ENCODE data around the gene CDH13. TPM values are rescaled to one million over a fixed set of nuclear protein-coding genes. Genes with fewer than 3 reads are reported as not detected.

CDH13 gene
- total and polyA plus RNA-seq, 2 of the 8 experiments (the other 6 are each of a cell fraction or from before 2014, with no cell fraction given): 2.3 to 2.4 TPM

- TF ChIP-seq CHD7 (IDR thresholded peaks at IDR 0.05; ENCODE audit: insufficient replicate concordance, low read length) (peak; percentile 81), TEAD4 (IDR thresholded peaks at IDR 0.05; ENCODE audit: low read depth, low read length) (peak; percentile 90), KDM4A (IDR thresholded peaks at IDR 0.05; ENCODE audit: low read depth, low read length, severe bottlenecking) (no peak), TCF12 (IDR thresholded peaks at IDR 0.05; ENCODE audit: low read depth, low read length) (no peak), JUND (IDR thresholded peaks at IDR 0.05; ENCODE audit: low read length) (no peak), NRF1 (IDR thresholded peaks at IDR 0.05; ENCODE audit: low read depth, low read length) (no peak), POU5F1 (IDR thresholded peaks at IDR 0.05; ENCODE audit: low read depth, low read length) (0 out of 2 replicates have a peak, but pooled peaks have one; percentile 60), FOSL1 (IDR thresholded peaks at IDR 0.05; ENCODE audit: insufficient read depth, low read depth, low read length) (no peak), MAX (IDR thresholded peaks at IDR 0.05) (peak; percentile 70; the same call in 1 of the 2 replicates)
Measured at GRCh38 chr16:82605863-82606620, 20.7 kb upstream of the CDH13 start (continued).
